GM21737 (cell line): ENCODE data around the gene IP6K1.
"Not testable (repeated sequence)": the region's sequence is repeated elsewhere in the genome, so short reads cannot be mapped to it uniquely, and the experiment has no call there.

Experiments used
- ATAC-seq: cut with Tn5 transposase; IDR thresholded peaks from one replicate; pipeline ENCODE4 v1.9.1; 2021; ENCODE audit warnings: mild to moderate bottlenecking, moderate library complexity; ENCODE audit not compliant: unreplicated experiment

IP6K1 gene

DNA sequence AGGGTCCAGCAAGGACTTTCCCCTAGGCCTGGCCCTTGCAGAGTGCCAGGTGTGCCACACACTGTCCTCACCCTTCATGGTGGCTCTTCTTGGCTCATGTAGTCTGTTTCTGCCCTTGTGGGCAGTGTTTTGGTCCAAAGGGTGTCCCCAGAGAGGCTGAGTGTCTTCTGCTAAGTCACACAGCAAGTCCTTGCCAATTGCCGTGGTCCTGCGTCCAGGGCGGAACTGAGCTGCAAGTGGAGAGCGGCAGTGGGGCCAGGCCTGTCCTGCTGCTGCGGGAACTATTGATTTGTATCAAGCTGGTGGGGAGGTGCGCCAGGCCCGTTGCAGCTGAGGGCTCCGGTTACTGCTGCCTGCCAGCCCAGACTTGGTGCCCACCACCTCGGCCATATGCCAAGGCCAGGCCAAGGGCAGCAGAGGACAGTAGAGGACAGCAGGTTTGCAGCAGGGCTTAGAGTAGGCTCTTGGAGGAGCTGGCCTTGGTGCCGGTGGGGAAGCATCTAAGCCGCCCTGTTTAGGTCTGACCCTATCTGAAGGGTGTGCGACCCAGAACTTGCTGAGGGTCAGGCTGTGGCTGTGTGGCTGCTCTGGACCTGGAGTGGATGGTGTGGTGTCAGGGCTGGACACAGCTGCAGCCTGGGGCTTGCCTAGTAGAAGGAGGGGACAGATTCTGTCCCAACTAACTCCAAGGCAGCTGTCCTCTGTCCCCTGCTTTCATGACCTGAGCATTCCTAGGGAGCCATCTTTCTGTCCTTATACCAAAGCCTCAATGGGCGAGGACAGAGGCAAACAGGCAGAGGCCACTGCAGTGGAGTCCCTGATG, 71.4 kb downstream of the IP6K1 start:
- no peak for ATAC-seq

DNA sequence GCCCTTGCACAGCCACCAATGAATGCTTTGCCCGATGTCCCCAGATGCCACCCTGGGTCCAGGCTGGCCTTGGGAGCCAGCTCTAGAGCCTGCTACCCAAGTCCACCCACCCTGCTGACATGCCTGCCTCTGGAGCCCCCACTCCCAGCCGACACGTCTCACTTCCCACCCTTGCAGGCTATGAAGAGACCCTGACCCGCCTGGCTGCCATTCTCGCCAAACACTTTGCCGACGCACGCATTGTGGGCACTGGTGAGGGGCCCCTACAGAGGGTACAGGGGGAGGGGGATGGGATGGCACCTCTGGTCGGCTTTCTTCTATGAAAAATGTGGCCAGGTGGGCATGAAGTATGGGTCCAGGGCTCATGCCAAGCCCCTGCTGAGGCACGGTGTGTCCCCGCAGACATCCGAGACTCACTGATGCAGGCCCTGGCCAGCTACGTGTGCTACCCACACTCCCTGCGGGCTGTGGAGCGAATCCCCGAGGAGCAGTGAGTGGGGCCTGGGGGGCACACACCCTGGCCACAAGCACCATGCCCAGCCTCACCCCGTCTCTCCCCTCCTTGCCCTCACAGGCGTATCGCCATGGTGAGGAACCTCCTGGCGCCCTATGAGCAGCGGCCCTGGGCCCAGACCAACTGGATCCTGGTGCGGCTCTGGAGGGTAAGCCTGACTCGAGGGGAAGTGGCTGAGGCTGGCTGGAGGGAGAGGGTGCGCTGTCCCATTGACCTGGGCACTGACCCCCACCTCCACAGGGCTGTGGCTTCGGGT, 72.8 kb downstream of the IP6K1 start:
- no peak for ATAC-seq

DNA sequence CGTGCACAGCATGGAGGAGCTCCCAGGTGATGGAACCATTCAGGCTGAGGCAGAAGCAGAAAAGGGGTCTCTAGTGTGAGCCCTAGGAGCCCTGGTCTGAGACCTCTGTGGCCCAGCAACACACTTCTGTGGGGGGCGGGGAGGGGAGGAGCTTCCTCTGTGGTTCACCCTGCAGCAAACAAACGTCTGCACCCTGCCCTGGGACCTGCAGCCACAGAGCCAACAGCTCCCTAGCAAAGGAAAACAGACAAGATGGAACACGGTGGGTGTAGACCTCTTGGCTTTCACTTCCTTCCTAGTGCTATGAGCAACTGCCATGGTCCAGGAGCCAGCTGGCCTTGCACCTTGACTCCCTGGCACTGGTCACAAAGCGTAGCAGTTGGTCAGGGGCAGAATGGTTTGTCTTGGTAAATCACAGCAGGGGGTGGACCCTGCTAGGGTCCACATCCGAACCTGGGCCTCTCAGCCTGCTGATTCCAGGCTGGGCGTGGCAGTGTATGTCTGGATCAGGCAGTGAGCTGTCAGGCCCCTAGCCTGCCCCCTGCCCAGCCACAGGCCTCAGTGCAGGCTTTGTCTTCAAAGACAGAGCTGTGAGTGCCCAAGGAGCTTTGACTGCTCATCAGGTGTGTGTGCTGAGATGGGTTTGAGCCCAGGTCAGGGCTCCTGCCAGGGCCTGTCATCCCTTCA, 73.6 kb downstream of the IP6K1 start:
- no peak for ATAC-seq

- no peak for ATAC-seq
These were observed 74.2 kb downstream of the IP6K1 start for GRCh38 chr3:49712166-49712565.

- no peak for ATAC-seq
These were observed 74.9 kb downstream of the IP6K1 start for GRCh38 chr3:49711489-49711888.

DNA sequence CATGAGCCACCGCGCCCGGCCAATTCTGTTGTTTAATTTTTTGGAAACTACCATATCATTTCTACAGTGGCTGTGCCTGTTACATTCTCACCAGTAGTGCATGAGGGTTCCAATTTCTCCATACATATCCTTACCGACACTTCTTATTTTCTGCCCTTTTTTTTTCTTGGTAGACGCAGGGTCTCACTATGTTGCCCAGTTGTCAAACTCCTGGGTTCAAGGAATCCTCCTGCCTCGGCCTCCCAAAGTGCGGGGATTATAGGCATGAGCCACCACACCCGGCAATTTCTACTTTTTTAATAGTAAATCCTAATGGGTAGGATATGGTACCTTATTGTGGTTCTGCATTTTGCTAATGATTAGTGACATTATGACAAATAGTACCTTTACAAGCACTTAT, 76.5 kb downstream of the IP6K1 start:
- ATAC-seq = no peak

DNA sequence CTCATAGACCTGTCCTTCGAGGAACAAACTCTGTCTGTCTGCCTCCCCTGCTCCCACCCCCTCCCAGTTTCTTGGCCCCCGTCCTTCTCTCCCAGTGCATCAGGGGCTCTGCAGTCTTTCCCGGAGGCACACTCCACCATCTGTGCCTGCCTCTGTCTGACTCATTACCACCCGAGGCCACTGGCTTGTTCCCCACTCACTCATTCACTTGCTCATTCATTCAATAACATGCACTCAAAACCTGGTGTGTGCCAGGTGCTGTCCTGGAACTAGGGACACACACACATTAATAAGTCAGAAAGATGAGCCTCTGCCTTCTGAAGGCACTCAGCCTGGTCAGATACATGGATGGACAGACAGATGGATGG, 79.2 kb downstream of the IP6K1 start:
- no peak for ATAC-seq

DNA sequence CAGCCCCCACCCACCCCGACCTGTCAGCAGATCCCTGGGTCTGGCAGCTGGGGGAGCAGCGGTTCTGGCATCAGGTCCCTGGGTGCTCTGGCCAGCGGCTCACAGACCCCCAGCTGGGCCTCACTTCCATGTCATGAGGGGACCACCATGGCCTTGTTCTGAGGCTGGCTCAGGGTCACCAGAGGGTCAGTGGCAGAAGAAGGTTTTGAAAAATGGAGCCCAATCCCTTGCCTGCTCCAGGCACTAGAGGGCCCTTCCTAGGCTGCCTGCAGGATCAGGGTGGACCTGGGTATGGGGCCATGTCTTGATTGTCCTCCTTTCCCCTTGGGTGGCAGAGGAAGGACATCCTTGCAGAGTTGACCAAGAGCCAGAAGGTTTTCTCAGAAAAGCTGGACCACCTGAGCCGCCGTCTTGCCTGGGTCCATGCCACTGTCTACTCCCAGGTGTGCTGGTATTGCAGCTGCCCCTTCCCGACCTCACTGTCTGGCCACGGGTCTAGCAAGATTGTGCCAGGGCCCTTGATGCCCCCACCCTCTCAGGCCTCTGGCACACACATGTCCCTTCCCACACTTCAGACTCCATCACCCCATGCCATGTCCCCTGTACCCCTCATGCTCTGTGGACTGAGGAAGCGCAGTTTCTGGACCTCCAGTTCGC, 79.8 kb downstream of the IP6K1 start:
- ATAC-seq = no peak

DNA sequence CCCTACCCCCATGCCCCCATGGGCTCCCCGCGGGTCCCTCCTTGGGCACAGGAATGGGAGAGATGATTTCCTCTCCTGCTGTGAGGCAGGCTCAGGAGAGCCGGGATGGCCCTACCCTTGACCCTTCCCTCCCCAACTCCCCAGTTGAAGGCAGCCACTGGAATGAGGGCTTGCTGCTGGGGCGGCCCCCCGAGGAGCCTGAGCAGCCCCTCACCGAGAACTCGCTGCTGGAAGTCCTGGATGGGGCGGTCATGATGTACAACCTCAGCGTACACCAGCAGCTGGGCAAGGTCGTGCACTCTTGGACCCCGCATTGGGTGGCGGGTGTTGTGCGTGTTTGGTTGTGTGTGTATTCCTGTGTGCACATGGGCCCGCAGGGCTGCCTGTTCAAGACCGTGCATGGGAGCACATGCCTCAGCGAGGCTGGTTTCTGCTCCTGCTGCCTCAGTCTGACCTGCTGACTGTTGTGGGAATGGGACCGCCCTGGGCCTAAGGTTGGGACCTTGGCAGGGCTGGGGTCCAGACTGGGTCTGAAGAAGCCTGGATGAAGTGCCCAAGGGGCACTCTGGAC, 80.9 kb downstream of the IP6K1 start:
- ATAC-seq = no peak

GRCh38 chr3:49704629-49705028, 81.7 kb downstream of the IP6K1 start:
- ATAC-seq = no peak

- no peak for ATAC-seq
These were observed 82.4 kb downstream of the IP6K1 start for GRCh38 chr3:49703956-49704355.

DNA sequence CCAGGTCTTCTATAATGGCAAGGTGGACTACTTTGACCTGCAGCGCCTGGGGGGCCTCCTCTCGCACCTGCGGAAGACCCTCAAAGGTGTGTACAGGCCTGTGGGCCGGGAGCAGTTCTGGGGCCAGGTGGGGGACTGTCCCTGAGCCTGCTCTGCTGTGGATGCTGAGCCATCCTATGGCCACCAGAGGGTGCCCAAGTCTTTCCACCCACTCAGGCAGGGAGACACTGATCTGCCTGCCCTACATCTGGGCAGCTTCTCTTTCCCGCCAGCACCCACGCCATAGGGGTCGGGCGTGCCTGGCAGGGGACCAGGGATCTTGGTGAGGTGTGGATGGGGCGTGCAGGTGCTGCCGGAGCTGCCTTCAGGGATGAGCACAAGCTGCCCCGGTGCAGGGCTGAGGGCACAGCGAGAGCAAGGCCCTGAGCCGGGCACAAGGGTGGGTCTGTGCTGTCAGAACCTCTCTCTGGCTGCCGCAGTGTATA, 82.9 kb downstream of the IP6K1 start:
- no peak for ATAC-seq

DNA sequence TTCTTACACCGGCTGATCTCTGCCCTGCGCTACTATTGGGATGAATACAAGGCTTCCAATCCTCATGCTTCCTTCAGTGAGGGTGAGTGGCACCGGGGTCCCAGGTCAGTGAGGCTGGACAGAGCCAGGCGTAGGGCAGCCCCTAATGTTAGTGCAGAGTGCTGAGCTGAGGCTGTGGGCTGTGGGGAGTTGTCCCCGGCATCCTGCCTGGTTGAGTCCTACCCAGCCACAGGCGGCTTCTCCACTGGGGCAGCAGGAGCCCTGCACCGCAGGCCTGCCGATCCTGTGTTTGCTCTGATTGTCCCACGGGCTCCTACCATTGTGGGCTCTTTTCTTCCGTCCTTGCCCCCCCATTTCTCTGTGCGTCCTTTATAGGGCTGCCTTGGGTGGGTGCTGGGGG, 83.7 kb downstream of the IP6K1 start:
- no peak for ATAC-seq

- ATAC-seq = no peak
These were observed 84.8 kb downstream of the IP6K1 start for GRCh38 chr3:49701388-49702077.

DNA sequence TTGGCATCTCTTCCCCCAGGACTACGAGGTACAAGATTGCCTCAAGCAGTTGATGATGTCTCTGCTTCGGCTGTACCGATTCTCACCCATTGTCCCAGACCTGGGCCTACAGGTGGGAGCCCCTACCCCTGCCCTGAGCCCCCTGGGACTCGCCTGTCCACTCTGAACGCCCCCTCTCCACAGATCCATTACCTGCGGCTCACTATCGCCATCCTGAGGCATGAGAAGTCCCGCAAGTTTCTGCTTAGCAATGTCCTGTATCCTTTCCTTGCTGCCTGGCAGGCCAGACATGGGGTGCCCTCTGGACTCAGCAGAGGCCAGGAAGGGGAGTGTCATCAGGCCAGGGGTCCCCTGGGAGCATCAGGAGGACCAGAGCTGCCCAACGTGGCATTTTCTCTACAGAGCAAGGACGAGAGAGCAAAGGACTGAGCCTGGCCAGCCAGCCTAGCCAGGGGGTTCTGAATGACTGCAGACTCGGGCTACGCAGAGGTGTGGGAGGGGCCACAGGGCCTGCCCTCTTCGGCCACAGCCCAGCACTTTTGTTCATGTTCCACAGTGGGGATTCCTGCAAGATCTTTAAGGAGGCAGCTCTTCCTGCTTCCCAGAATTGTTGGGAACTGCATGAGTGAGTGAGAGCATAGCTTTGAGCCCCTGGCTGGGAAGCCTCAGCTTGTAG, 85.8 kb downstream of the IP6K1 start:
- no peak for ATAC-seq

DNA sequence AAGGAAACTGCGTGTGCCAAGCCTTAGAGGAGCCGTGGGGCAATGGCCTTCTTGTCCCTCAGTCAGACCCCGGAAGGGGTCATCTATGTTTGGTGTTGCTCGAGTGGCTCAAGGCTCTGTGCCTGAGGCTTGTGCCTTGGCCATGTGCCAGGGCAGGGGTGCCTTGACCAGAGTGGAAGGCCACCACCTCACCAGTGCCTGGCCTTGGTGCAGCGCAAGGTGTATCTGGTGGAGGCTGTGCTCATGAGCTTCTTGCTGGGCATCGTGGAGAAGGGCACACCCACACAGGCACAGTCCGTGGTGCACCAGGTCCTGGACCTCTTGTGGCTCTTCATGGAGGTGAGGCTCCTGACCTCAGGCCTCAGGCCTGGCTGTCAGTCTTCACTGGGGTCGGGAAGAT, 86.3 kb downstream of the IP6K1 start:
- no peak for ATAC-seq

- ATAC-seq = no peak
These were observed 86.9 kb downstream of the IP6K1 start for GRCh38 chr3:49699281-49699979.

DNA sequence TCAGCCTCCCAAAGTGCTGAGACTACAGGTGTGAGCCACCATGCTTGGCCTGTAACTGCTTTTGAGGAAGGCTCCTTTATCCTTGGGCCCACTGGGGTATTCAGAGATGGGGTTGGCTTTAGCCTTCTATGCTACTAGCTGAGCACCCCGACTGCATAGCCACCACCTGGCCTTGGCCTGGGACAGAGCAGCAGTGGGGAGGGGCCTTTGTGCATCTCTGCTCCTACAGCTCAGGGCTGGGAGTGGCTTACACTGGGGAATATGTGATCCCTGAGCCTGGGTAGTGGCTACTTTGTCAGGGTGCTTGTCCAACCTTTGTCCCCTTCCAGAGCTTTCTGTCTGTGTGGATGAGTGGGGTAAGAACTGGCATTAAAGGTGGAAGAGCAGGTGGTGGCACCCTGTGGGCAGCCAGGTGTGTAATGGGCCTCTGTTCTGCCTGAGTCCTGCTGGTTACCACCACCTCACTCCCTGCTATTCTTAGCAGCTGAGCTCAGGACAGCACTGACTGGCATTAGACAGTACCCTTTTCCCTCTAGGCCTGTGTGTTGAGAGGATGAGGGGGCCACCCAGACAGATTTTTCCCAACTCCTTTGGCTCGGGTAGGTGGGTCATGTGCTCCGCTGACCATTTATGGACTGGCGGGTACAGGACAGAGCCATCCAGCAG, 90.9 kb downstream of the IP6K1 start:
- ATAC-seq = not testable (repeated sequence)
